Nucleus accumbens (tissue), 56 donors: ENCODE results near the gene MMP25.

ENCODE experiments used
- DNase-seq, 56 donors: peaks; one replicate each; lab custom pipeline; 2025; lab: John Stamatoyannopoulos, UW

The MMP25 gene

DNA sequence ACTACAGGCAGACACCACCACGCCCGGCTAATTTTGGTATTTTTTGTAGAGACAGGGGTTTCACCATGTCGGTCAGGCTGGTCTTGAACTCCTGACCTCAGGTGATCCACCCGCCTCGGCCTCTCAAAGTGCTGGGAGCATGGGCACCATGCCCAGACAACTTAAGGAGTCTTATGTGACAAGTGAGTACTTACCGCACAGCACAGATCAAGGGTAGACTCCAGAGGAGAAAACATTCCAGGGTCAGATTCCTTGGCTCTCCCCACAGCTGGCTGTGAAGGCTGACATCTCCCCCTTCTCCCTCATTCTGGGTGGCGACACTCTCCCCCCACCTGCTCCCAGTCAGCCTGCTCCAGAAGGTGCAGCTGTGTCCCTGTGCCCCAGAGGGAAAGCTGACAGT is 42.1 kb downstream of the MMP25 start:
- no peak for DNase-seq

DNA sequence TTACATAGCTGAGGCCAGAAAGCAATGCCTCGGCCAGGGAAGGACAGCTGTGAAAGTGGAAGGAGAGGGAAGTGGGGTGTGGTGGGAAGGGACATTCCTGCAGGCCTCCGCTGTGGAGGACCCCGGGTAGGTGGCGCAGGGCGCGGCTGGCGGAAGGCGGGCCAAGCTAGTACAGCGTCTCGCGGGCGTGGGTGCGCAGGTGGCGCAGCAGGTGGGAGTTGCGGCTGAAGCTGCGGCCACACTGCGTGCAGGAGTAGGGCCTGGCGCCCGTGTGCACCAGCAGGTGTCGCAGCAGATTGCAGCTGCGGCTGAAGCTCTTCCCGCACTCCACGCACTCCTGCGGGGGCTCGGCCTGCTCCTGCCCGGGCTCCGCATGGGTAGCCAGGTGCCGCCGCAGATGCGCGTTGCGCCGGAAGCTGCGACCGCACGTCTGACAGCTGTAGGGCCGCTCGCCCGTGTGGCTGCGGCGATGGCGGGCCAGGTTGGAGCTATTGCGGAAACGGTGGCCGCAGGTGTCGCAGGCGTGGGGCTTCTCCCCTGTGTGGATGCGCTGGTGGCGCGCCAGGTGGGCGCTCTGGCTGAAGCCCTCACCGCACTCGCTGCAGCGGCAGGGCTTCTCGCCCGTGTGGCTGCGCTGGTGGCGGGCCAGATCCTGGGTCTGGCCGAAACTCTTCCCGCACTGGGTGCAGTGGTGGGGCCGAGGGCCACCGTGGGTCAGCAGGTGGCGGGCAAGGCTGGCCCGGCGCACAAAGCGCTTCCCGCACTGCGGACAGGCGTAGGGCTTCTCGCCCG is 42.8 kb downstream of the MMP25 start:
- no peak for DNase-seq

DNA sequence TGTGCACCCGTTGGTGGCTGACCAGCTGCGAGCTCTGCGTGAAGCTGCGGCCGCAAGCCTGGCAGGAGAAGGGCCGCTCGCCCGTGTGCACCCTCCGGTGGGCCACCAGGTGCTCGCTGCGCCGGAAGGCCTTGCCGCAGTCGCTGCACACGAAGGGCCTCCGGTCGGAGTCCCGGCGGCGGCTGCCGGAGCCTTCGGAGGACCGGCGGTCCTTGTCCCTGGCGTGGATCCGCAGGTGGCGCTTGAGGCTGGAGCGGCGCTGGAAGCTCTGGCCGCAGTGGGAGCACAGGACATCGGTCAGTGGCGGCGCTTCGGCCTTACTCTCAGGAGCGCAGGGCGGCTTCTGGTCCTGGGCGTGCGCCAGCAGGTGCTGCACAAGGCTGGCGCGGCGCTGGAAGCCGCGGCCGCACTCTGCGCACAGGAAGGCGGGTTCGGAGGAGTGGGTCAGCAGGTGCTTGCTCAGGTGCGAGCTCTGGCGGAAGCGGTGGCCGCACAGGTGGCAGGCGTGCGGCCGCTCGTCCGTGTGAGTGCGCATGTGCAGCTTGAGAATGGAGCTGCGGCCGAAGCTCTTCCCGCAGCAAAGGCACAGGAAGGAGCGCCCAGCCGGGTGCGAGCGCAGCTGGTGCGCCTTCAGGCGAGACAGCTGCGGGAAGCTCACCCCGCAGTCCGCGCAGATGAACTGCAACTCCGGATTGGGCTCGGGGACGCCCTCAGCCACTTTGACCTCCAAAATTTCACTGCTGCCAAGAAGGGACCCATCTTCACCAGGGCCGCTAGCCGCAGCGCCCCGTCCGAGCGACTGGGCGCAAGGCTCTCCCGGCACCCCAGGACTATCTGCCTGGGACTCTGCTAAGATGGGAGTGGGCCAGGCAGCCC is 43.6 kb downstream of the MMP25 start:
- DNase-seq = no peak

DNA sequence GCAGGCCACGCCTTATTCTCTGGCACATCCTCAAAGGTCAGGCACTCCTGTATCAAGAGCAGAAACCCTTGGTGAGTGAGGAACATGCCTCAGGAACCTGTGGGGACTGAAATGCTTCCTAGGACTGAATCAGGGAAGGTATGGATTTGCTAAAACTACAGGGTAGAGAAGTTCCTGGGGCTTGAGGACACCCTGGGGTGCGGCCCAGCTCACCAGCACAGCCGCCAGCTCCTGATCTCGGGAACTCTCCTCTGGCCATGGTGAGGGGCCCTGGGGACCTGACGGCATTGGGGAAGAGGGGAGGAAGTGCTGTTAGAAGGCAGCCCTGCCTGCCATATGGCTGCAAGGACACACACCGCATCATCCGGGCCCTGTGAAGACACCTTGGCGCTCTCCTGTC is 45.2 kb downstream of the MMP25 start:
- DNase-seq = no peak

DNA sequence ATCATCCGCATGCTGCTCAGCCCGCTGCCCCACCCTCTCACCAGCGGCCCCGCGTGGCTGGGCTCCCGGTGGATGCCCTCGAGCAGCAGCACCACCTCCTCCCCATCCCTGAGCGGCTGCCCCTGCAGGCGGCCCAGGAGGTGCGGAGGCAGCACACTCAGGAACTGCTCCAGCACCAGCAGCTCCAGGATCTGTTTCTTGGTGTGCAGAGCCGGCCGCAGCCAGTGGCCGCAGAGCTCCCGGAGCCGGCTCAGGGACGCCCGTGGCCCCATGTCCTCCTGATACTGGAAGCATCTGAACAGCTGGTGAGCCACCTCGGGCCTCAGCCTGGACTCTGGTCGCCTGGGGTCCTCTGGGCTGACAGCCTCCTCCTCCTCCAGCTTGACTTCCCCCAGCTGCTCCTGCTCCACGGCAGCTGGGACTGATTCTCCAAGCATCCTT is 46.2 kb downstream of the MMP25 start:
- DNase-seq = no peak

DNA sequence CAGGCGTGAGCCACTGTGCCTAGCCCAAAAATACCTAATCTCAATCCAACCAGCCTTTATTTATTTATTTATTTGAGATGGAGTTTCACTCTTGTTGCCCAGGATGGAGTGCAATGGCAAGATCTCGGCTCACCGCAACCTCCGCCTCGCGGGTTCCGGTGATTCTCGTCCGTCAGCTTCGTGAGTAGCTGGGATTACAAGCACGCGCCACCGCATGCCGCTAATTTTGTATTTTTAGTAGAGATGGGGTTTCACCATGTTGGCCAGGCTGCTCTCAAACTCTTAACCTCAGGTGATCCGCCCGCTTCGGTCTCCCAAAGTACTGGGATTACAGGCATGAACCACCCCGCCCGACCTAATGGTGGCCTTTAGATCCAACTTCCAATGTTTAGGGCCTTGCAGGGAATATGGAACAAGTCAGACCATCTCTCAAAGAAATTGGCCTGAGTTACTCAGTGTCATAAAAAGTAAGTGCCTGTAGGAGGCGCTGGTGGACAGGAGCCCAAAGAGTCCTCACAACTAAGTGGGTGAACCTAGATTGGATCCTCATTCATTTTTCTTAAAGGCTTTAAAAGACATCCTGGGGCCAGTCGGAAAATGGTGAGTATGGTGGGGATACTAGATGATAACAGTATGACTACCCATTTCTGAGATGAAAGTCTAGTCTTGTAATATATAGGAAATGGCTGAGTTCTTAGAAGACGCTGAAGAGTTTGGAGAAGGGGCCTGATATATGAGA is 48.1 kb downstream of the MMP25 start:
- peak in 1 of 56 donors; percentile 11 for DNase-seq

DNA sequence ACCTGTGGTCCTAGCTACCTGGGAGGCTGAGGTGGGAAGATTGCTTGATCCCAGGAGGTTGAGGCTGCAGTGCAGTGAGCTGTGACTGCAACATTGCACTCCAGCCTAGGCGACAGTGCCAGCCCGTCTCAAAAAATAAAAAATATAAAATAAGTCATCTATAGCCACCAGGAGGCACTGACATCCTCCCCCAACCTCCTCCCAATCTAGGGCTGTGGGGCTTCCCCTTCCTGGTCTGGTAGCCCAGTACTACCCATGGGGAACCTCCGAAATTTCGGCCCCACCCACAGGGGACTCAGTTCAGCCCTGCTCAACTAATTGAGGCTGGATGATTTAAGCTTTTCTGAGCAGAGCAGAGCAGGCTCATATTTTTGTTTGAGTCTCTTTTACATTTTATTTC is 49.5 kb downstream of the MMP25 start:
- no peak for DNase-seq

DNA sequence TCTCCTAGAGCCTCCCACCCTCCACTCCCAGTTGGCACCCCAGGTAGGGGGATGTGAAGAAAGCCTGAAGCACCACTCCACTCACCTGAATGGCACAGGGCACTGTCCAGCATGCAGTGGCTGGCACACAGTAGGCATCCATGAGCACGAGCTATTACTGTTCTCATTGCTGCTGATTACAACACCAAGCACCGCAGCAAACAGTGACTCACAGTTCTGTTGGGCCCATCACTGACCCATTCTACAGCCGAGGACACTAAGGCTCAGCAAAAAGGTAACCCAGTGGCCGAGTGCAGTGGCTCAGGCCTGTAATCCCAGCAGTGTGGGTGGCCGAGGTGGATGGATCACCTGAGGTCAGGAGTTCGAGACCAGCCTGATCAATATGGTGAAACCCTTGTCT is 50.0 kb downstream of the MMP25 start:
- no peak for DNase-seq

DNA sequence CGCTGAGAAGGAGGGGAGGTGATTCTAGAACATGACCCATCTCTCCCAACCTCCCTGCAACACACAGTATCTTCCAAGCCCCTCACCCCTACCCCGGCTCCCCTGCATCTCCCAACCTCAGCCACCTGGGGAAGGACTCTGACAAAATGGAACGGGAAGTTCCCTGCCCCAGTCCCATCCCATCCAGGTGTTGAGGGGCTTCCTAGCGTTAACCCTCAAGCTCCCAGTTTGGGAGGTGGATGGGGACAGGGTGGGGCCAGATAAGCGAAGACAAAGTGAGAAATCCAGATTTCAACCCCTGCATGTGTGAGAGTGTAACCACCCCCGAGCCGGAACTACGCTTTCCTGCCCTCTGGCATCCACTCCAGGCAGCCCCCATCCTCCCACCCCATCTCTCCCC is 50.9 kb downstream of the MMP25 start:
- no peak for DNase-seq

DNA sequence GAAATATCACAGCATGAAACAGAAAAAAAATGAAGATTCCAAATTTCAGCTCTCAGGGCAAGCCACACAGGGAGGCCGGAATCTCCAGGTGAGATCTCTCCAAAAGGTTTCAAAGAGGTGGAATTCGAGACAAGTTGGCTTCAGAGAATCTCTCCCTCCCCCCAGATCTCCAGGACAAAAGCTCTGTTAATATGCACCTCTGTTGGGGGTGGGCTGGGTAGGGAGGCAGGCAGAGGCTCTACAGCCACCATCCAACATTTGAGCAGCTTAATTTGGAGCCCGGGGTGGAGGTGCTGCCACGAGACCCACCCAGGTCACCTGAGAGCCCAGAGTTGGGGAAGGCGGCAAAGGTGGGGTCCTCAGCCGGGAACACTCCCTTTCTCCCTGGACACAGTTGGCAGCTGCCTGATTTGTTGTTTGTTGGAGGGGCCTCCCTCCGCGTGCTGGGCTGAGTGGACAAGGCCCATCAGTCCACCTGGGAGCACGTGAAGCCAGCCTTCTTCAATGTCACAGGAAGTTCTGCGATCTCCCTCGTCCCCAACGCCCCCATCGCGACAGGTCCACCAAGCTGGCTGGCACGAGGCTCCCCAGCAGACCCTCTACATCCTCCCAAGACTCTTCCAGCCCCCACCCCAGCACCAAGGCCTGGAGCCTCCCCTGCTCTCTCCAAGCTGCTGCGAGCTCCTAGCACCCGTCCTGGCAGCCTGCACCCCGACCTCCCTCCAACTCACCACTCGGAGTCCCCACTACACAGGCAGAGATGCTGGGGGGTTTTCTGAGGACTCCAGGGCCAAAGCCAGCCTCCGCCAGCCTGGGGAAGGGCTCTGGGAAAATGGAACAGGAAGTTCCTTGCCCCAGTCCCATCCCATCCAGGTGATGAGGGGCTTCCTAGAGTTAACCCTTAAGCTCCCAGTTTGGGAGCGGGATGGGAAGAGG is 52.4 kb downstream of the MMP25 start, which contains the start of gene ZSCAN10:
Gene ZSCAN10 (minus strand): TSS at position 836 of the 936 bp plus-strand sequence. CDS start 6,357 bp downstream, outside the sequence.
- no peak for DNase-seq

DNA sequence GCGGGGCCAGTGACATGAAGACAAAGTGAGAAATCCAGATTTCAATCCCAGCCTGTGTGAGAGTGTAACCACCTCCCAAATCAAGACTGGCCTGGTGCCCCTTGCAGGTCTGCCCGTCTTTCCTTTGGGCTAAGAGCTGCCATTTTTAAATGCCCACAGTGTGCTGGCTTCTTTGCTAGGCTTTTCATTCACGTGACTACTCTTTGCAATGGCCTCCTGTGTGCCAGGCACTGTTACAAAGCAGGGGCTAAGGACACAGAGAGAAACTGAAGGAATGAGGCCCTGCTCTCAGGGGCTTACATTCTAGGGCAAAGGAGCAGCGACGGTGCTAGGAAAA is 53.0 kb downstream of the MMP25 start:
- no peak for DNase-seq

DNA sequence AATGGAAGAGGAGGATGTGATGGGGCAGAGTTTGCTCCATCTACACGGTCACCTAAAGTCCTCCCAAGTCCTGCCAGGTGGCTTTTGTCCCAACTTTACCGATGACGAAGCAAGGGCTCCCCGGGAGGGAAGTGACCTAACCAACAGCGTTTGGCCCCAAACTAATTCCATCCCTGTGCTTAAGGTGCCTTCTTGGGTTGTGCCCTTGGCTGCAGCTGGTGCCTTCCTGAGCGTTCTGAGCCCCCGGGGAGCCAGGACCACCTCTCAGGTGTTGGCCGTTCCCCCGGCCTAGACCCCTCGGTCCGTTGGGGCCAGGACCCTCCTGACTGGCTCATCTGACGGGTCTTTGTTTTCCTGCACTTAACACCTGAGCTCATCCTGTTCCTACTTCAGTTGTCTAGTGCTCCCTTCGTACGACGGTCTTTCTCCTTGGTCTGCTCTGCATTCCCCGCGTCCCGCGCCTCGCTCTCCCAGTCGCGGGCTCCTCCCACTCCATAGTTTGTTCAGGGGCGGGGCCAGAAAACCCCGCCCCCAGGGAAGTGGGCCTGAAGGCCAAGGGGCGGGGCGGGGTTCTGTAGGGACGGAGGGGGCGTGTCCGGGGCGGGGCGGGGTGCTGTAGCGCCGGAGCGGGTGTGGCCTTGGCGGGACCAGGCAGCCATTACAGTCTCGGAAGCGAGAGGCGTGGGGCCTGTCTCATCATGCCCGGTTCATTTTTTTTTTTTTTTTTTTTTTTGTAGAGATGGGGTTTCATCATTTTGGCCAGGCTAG is 53.6 kb downstream of the MMP25 start:
- peak in 33 of 56 donors; percentile 1 to 69 (median 22) for DNase-seq

DNA sequence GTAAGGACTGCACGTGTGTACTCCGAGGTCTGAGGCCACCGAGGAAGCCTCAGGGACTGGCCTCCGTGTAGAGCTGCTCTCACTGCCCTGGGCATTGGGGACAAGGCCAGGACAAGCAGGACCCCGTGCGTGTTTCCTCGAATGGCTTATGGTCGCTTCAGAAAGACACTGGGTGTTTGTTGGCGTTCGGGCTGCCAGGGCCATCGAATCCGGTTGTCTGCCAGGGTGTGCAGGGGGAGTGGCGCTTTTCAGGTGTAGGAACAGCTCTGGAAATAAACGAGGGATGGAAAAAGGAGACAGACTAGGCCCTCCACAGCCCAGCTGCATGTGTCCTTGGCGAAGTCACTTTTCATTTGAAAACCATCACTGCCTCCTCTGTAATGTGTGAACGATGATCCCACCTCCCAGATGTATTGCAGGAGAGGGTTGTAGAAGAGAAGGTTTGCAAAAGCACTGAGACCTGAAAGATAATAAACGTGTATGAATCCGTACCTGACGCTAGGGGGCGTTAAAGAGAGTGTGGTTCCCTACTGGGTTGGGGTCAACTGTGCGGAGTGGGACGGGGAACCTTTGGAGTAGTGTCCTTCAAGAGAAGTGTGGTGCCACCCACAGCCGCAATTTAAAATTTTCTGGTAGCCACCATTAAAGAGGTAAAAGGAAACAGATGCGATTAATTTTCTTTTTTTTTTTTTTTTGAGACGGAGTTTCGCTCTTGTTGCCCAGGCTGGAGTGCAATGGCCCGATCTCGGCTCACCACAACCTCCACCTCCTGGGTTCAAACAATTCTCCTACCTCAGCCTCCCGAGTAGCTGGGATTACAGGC is 54.9 kb downstream of the MMP25 start:
- DNase-seq = peak in 1 of 56 donors; percentile 26

DNA sequence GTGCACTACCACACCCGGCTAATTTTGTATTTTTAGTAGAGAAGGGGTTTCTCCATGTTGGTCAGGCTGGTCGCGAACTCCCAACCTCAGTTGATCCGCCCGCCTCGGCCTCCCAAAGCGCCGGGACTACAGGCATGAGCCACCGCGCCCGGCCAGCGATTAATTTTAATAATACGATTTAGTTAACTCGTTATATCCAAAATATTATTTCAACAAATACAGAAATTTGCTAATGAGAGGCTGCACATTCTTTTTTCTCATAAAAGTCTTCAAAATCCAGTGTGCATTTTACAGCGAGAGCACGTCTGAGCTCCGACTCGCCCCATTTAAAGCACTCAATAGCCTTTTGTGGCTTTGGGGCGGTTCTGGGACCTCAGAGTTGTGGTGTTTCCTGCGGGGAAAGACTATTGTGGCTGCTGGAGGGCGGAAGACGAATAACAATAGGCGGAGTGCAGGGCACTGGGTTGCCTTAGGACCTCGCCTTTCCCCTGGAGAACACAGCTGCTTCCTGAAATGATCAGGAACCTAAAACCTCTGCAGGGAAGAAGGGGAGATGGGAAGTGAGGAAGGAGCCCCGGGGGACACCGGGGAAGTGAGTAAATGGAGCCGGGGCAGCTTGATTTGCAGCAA is 55.6 kb downstream of the MMP25 start:
- no peak for DNase-seq

DNA sequence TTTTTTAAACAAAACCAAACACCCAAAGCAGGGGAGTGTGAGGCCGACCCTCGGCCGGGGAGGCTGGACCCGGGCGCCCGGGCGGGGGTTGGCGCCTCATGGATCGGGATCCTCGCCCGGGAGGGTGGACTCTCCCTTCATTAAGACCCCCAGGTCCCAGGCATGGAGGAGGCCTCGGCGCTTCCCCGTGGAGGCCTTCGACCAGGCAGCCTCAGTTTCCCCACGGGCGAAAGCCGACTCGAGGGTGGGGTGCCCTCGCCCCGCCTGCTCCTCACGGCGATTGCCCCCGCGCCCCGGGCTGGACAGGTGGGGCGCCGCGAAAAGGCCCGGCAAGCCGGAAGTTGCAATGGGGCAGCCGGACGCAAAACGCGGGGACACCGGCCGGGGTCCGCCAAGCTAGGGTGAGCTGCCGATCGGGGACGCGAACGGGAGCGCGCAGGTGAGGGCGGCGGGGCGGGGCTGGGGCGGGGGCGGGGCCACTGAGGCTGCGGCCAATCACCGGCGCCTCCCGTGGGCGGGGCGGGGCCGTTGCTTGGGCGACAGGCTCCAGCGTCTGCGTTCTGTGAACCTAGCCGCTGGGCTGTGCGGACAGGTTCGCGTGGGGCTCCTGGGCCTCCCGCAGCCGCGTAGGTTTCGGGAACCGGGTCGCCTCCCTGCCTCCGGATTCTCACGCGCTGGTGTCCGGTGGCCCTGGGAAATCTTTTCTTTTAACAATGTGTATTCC is 60.0 kb downstream of the MMP25 start:
- DNase-seq = peak in 55 of 56 donors; percentile 43 to 94 (median 82)
